ENCODE results near the gene VPS45. TPM values are rescaled to one million over a fixed set of nuclear protein-coding genes. Genes with fewer than 3 reads are reported as not detected.

VPS45 gene
- total RNA-seq, 1 donor from 2014 or later: 33.1 TPM

GRCh38 chr1:150160964-150161621 lies 93.5 kb downstream of the VPS45 start:
- peaks cover 64% of the 10 kb centered on the region for H3K4me1 Mint-ChIP-seq (ENCODE audit: low read depth)
- H3K9me3 Mint-ChIP-seq (ENCODE audit: low read depth): no peaks in the 10 kb centered on the region
- H3K27me3 Mint-ChIP-seq (ENCODE audit: low read depth): no peaks in the 10 kb centered on the region
- TF ChIP-seq CTCF (IDR thresholded peaks at IDR 0.05): no peak
- H3K27ac Mint-ChIP-seq (ENCODE audit: unreplicated experiment): peak overlapping the region; percentile 96
- peaks cover 17% of the 10 kb centered on the region for H3K36me3 Mint-ChIP-seq (ENCODE audit: low read depth)
- no peak for DNase-seq (ENCODE audit: low spot score)
- H3K4me3 Mint-ChIP-seq (ENCODE audit: unreplicated experiment): no peak overlapping the region

- Mint-ChIP-seq H3K9me3 (ENCODE audit: low read depth) (no peaks in the 10 kb centered on the region), H3K4me1 (ENCODE audit: low read depth) (peaks cover 59% of the 10 kb centered on the region), H3K27me3 (ENCODE audit: low read depth) (no peaks in the 10 kb centered on the region), H3K36me3 (ENCODE audit: low read depth) (peaks cover 11% of the 10 kb centered on the region), H3K4me3 (ENCODE audit: unreplicated experiment) (peak overlapping the region; percentile 57), H3K27ac (ENCODE audit: unreplicated experiment) (peak overlapping the region; percentile 96)
- no peak for TF ChIP-seq CTCF (IDR thresholded peaks at IDR 0.05)
- DNase-seq (ENCODE audit: low spot score): no peak
Measured at GRCh38 chr1:150161747-150162581, 94.4 kb downstream of the VPS45 start.

GRCh38 chr1:150162582-150162861 lies 94.9 kb downstream of the VPS45 start:
- H3K27me3 Mint-ChIP-seq (ENCODE audit: low read depth): no peaks in the 10 kb centered on the region
- H3K4me1 Mint-ChIP-seq (ENCODE audit: low read depth): peaks cover 56% of the 10 kb centered on the region
- peak overlapping the region; percentile 57 for H3K4me3 Mint-ChIP-seq (ENCODE audit: unreplicated experiment)
- DNase-seq (ENCODE audit: low spot score): no peak
- TF ChIP-seq CTCF (IDR thresholded peaks at IDR 0.05): no peak
- no peaks in the 10 kb centered on the region for H3K9me3 Mint-ChIP-seq (ENCODE audit: low read depth)
- H3K27ac Mint-ChIP-seq (ENCODE audit: unreplicated experiment): peak overlapping the region; percentile 96
- peaks cover 8% of the 10 kb centered on the region for H3K36me3 Mint-ChIP-seq (ENCODE audit: low read depth)

- peak; percentile 48 for TF ChIP-seq CTCF (IDR thresholded peaks at IDR 0.05)
Measured at GRCh38 chr1:150162862-150163706, 95.5 kb downstream of the VPS45 start.

GRCh38 chr1:150164224-150164623 lies 96.6 kb downstream of the VPS45 start:
- H3K36me3 Mint-ChIP-seq (ENCODE audit: low read depth): peaks cover 3% of the 10 kb centered on the region
- H3K4me3 Mint-ChIP-seq (ENCODE audit: unreplicated experiment): no peak overlapping the region
- DNase-seq (ENCODE audit: low spot score): no peak
- no peak for TF ChIP-seq CTCF (IDR thresholded peaks at IDR 0.05)
- H3K27me3 Mint-ChIP-seq (ENCODE audit: low read depth): no peaks in the 10 kb centered on the region
- peak overlapping the region; percentile 77 for H3K27ac Mint-ChIP-seq (ENCODE audit: unreplicated experiment)
- H3K4me1 Mint-ChIP-seq (ENCODE audit: low read depth): peaks cover 43% of the 10 kb centered on the region
- H3K9me3 Mint-ChIP-seq (ENCODE audit: low read depth): no peaks in the 10 kb centered on the region

More at GRCh38 chr1:150162862-150163706, 95.5 kb downstream of the VPS45 start:
- Mint-ChIP-seq H3K4me1 (ENCODE audit: low read depth) (peaks cover 53% of the 10 kb centered on the region), H3K27me3 (ENCODE audit: low read depth) (no peaks in the 10 kb centered on the region), H3K27ac (ENCODE audit: unreplicated experiment) (peak overlapping the region; percentile 96), H3K9me3 (ENCODE audit: low read depth) (no peaks in the 10 kb centered on the region), H3K4me3 (ENCODE audit: unreplicated experiment) (peak overlapping the region; percentile 57), H3K36me3 (ENCODE audit: low read depth) (peaks cover 5% of the 10 kb centered on the region)
- DNase-seq (ENCODE audit: low spot score): no peak

All from chondrocyte (in vitro differentiated cells).